MM.1S (cell line): Measurements from ENCODE around the gene ASIC4.

Experiments used
- DNase-seq: peaks from one replicate; pipeline ENCODE4 v3.0.0-alpha.2; 2015
- H2AFZ ChIP-seq: fragments of 300-600 bp; sonication (generic); 2 replicates; pipeline ENCODE4 v1.6.0; 2016; ENCODE audit warnings: antibody characterized with exemption, low read length
- H3F3A ChIP-seq: fragments of 300-600 bp; sonication (generic); 2 replicates; pipeline ENCODE4 v1.6.1; 2016; ENCODE audit warnings: mild to moderate bottlenecking, antibody characterized with exemption, low read length, moderate library complexity, mixed read lengths; ENCODE audit not compliant: insufficient read depth
- H3K27ac ChIP-seq: fragments of 300-600 bp; sonication (generic); 2 replicates; pipeline ENCODE4 v1.5.1; 2016; ENCODE audit warnings: mild to moderate bottlenecking, low read length
- H3K27me3 ChIP-seq: fragments of 300-600 bp; sonication (generic); replicated peaks from 2 replicates; pipeline ENCODE4 v1.6.0; 2016; ENCODE audit warnings: low read length; ENCODE audit not compliant: insufficient read depth
- H3K36me3 ChIP-seq: fragments of 300-600 bp; sonication (generic); replicated peaks from 2 replicates; pipeline ENCODE4 v1.6.1; 2016; ENCODE audit warnings: mild to moderate bottlenecking, low read length, mixed read lengths; ENCODE audit not compliant: insufficient read depth
- H3K4me1 ChIP-seq: fragments of 300-600 bp; sonication (generic); 2 replicates; pipeline ENCODE4 v1.6.1; 2016; ENCODE audit warnings: low read length, mixed read lengths
- H3K4me2 ChIP-seq: fragments of 300-600 bp; sonication (generic); 2 replicates; pipeline ENCODE4 v1.6.0; 2016; ENCODE audit warnings: low read depth, low read length
- H3K4me3 ChIP-seq: fragments of 300-600 bp; sonication (generic); 2 replicates; pipeline ENCODE4 v1.5.1; 2016; ENCODE audit warnings: low read length, mixed read lengths
- H3K79me2 ChIP-seq: fragments of 300-600 bp; sonication (generic); 2 replicates; pipeline ENCODE4 v1.6.1; 2016; ENCODE audit warnings: mixed run types, low read length, mixed read lengths
- H3K9ac ChIP-seq: fragments of 300-600 bp; sonication (generic); 2 replicates; pipeline ENCODE4 v1.6.1; 2016; ENCODE audit warnings: low read length, mixed read lengths
- H3K9me2 ChIP-seq: fragments of 300-600 bp; sonication (generic); replicated peaks from 2 replicates; pipeline ENCODE4 v1.6.1; 2016; ENCODE audit warnings: mild to moderate bottlenecking, low read length, mixed read lengths; ENCODE audit not compliant: insufficient read depth
- H3K9me3 ChIP-seq: fragments of 300-600 bp; sonication (generic); replicated peaks from 2 replicates; pipeline ENCODE4 v1.6.1; 2016; ENCODE audit warnings: mild to moderate bottlenecking, low read length, mixed read lengths; ENCODE audit not compliant: insufficient read depth
- H4K20me1 ChIP-seq: fragments of 300-600 bp; sonication (generic); 2 replicates; pipeline ENCODE4 v1.6.1; 2016; ENCODE audit warnings: mild to moderate bottlenecking, low read length, moderate library complexity, mixed read lengths; ENCODE audit not compliant: insufficient read depth
- CTCF ChIP-seq: fragments of 300-600 bp; sonication (generic); IDR thresholded peaks from 2 replicates; pipeline ENCODE4 v1.5.1; 2016; ENCODE audit warnings: antibody characterized with exemption, low read length, mixed read lengths
- EZH2 ChIP-seq: fragments of 300-600 bp; sonication (generic); optimal IDR thresholded peaks from 2 replicates; pipeline ENCODE3; 2017; ENCODE audit warnings: low read depth, mild to moderate bottlenecking, antibody characterized with exemption, low read length, mixed read lengths
- EZH2phosphoT487 ChIP-seq: fragments of 300-600 bp; sonication (generic); IDR thresholded peaks from 2 replicates; pipeline ENCODE4 v1.6.1; 2018; ENCODE audit warnings: antibody characterized with exemption, low read length

Gene ASIC4

GRCh38 chr2:219574484-219575311, 60.4 kb downstream of the ASIC4 start:
- no peak overlapping the region for H2AFZ ChIP-seq
- DNase-seq: no peak
- peaks cover 76% of the 10 kb centered on the region for H3K27me3 ChIP-seq
- no peaks in the 10 kb centered on the region for H3K36me3 ChIP-seq
- H3K4me1 ChIP-seq: no peaks in the 10 kb centered on the region
- H3K4me2 ChIP-seq: no peak overlapping the region
- H3F3A ChIP-seq: no peaks in the 10 kb centered on the region
- H3K9ac ChIP-seq: no peak overlapping the region
- no peak overlapping the region for H3K4me3 ChIP-seq
- H3K27ac ChIP-seq: no peak overlapping the region
- no peak for TF ChIP-seq CTCF
- no peak for TF ChIP-seq EZH2phosphoT487
- TF ChIP-seq EZH2: no peak
- no peaks in the 10 kb centered on the region for H3K9me2 ChIP-seq
- H3K79me2 ChIP-seq: no peaks in the 10 kb centered on the region
- no peaks in the 10 kb centered on the region for H4K20me1 ChIP-seq
- no peaks in the 10 kb centered on the region for H3K9me3 ChIP-seq

GRCh38 chr2:219575566-219576504, 61.6 kb downstream of the ASIC4 start:
- H3K27ac ChIP-seq: no peak overlapping the region
- H3K36me3 ChIP-seq: no peaks in the 10 kb centered on the region
- H4K20me1 ChIP-seq: no peaks in the 10 kb centered on the region
- no peak for TF ChIP-seq EZH2
- no peak for TF ChIP-seq EZH2phosphoT487
- TF ChIP-seq CTCF: no peak
- no peaks in the 10 kb centered on the region for H3K9me2 ChIP-seq
- H3K4me1 ChIP-seq: no peaks in the 10 kb centered on the region
- H3K9me3 ChIP-seq: no peaks in the 10 kb centered on the region
- no peak overlapping the region for H3K9ac ChIP-seq
- no peaks in the 10 kb centered on the region for H3K79me2 ChIP-seq
- no peak for DNase-seq
- no peaks in the 10 kb centered on the region for H3F3A ChIP-seq
- H3K4me3 ChIP-seq: no peak overlapping the region
- H2AFZ ChIP-seq: no peak overlapping the region
- H3K4me2 ChIP-seq: no peak overlapping the region
- peaks cover 73% of the 10 kb centered on the region for H3K27me3 ChIP-seq

- no peaks in the 10 kb centered on the region for H3K9me3 ChIP-seq
Observed at GRCh38 chr2:219576505-219577388, 62.5 kb downstream of the ASIC4 start.

More at GRCh38 chr2:219576505-219577388, 62.5 kb downstream of the ASIC4 start:
- H3K79me2 ChIP-seq: no peaks in the 10 kb centered on the region
- no peak overlapping the region for H3K9ac ChIP-seq
- H3K4me2 ChIP-seq: no peak overlapping the region
- no peaks in the 10 kb centered on the region for H3K4me1 ChIP-seq
- no peaks in the 10 kb centered on the region for H4K20me1 ChIP-seq
- TF ChIP-seq EZH2phosphoT487 (no peak), EZH2 (no peak), CTCF (no peak)
- H2AFZ ChIP-seq: no peak overlapping the region
- H3F3A ChIP-seq: no peaks in the 10 kb centered on the region
- peaks cover 69% of the 10 kb centered on the region for H3K27me3 ChIP-seq
- H3K27ac ChIP-seq: no peak overlapping the region
- no peaks in the 10 kb centered on the region for H3K36me3 ChIP-seq
- no peaks in the 10 kb centered on the region for H3K9me2 ChIP-seq
- no peak overlapping the region for H3K4me3 ChIP-seq
- DNase-seq: no peak
